GM20000 (cell line): ENCODE results near the gene TMEM108.

ENCODE experiments used
- DNase-seq: peaks from one replicate; pipeline ENCODE4 v3.0.0; 2012; ENCODE audit warnings: low spot score
- CTCF ChIP-seq: IDR thresholded peaks from 2 replicates; pipeline ENCODE4 v1.5.1; 2012; ENCODE audit warnings: mild to moderate bottlenecking, control low read depth; ENCODE audit errors: extremely low read depth, missing control alignments

The TMEM108 gene

GRCh38 chr3:133400006-133400515, 361.9 kb downstream of the TMEM108 start, which contains the start of gene BFSP2:
Gene BFSP2, plus strand, starts transcription at chr3:133400056. Its CDS starts 28 bp downstream, at chr3:133400084.
- TF ChIP-seq CTCF, result no peak
- DNase-seq, result no peak

GRCh38 chr3:133401374-133402135, 363.4 kb downstream of the TMEM108 start:
- no peak for TF ChIP-seq CTCF
- no peak for DNase-seq

- no peak for TF ChIP-seq CTCF
- DNase-seq, result no peak
Measured at GRCh38 chr3:133404920-133405319, 366.7 kb downstream of the TMEM108 start.

GRCh38 chr3:133408366-133408765, 370.2 kb downstream of the TMEM108 start:
- TF ChIP-seq CTCF, result no peak
- DNase-seq, result no peak

GRCh38 chr3:133408961-133409360, 370.8 kb downstream of the TMEM108 start:
- TF ChIP-seq CTCF, result no peak
- no peak for DNase-seq

- TF ChIP-seq CTCF, result no peak
- no peak for DNase-seq
Measured at GRCh38 chr3:133410191-133410892, 372.2 kb downstream of the TMEM108 start.

- no peak for DNase-seq
Measured at GRCh38 chr3:133412183-133413132, 374.3 kb downstream of the TMEM108 start.

More at GRCh38 chr3:133412183-133413132, 374.3 kb downstream of the TMEM108 start:
- no peak for TF ChIP-seq CTCF
